GM19193 (cell line): Measurements from ENCODE around the gene KCNS3.

Experiments
- POLR2A ChIP-seq: IDR thresholded peaks from 4 replicates; pipeline ENCODE4 v1.6.1; 2011; ENCODE audit not compliant: insufficient read depth, insufficient read length; ENCODE audit errors: extremely low read depth

KCNS3 gene

DNA sequence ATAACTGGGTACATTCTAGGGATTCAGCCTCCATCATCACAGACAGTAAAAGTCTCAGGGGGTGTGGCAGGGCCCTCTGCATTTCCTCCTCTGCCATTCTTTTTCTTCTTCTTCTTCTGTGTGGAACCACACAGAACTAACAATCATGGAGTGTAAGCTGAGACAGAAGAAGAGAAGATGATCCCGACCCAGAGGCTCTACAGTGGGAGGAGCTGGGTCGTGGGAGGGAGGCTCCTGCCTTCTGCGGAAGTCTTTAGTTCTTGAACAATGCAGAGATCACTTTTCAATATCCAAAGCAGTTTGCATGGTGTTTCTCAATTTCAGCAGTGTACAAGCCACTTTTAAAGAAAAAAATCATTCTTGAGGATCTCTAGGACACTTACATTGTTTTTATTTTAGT, 80.9 kb downstream of the KCNS3 start:
- TF ChIP-seq POLR2A = no peak

DNA sequence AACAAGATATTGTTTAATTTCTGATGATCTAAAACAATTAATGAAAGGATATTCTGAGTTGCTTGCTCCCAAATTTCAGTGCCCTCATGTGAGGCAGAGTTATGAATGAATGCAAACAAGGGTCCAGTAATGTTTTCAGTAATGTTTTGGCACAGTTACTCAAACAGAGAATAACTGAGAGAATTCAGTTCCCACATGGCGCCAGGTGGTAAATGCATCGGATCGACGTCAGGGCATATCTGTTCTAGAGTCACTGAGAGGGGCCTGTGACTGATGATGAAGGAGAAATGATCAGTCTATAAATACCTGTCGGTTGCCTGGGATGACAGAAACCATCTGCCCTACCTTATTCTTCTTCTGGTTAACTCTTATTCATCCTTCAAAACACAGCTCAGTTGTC, 81.4 kb downstream of the KCNS3 start:
- TF ChIP-seq POLR2A = no peak

DNA sequence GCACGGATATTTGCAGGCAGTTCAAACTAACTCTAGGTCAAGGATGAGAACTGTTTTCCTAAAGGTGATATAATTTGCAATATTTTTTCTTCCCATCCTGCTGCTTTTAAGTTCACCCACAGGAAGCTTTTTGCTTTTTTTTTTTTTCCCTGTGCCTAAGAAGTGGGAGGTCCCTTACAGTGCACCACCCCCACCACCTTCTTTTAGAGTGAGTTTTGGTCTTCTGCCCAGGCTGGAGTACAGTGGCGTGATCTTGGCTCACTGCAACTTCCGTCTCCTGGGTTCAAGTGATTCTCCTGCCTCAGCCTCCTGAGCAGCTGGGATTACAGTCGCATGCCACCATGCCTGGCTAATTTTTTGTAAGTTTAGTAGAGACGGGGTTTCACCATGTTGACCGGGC, 82.5 kb downstream of the KCNS3 start:
- no peak for TF ChIP-seq POLR2A

DNA sequence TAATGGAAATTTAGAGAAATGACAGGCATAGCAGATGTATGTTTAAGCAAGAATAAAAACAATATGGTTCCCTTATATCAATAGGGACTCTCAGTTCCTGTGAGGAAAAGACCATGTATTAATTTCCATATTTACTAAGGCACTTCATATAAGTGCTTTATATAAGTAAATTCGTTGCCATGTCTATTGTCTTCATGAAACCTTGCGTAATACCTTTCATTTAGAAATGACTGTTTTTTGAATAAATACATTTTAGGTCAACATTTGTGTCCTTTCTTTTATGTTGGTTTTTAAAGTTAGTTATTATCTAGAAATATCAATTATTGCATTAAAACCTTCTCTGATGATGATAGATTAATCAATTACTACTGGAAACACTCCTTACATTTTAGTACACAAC, 83.3 kb downstream of the KCNS3 start:
- no peak for TF ChIP-seq POLR2A

DNA sequence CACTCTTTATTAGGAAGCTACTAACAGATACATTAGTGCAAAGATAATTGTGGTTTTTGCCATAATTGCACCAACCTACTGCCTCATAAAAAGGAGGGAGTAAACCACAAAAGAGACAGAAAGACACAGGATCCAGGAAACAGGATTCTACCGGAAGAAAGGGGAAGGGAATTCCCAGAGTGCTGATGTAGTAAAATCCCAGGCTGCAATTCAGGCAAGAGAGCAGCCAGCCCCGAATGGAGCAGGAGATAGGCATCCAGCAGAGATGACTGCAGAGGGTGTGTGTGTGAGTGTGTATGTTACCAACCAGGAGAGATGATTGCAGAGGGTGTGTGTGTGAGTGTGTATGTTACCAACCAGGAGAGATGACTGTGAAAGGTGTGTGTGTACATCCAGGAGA, 84.4 kb downstream of the KCNS3 start:
- no peak for TF ChIP-seq POLR2A

DNA sequence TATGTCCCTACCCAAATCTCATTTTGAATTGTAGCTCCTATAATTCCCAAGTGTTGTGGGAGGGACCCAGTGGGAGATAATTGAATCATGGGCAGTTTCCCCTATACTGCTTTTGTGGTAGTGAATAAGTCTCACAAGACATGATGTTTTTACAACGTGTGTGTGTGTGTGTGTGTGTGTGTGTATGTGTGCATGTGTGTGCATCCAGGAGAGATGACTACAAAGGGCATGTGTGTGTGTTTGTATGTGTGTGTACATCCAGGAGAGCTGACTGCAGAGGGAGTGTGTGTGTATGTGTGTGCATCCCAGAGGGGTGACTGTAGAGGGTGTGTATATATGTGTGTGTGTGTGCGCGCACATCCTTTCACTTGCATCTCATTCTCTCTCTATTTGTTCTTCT, 86.7 kb downstream of the KCNS3 start:
- no peak for TF ChIP-seq POLR2A

DNA sequence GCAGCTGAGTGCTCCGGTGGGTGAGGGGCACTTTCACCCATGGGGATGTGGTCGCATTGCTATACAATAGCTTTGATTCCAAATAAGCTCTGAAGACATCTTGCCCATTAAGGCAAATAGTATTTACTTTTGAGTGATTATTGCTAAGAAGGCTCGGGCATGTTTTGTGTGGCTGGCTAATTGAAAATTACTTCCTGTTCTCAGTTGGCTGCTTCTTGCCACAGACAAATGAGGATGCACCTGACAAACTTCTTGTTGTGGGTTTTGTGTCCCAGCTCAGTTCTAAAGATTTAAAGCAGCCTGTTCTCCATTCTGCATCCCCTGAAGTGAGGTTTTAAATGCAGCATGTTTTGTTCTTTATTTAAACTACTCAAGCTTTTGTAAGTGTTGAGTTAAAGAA, 88.3 kb downstream of the KCNS3 start:
- TF ChIP-seq POLR2A = no peak

DNA sequence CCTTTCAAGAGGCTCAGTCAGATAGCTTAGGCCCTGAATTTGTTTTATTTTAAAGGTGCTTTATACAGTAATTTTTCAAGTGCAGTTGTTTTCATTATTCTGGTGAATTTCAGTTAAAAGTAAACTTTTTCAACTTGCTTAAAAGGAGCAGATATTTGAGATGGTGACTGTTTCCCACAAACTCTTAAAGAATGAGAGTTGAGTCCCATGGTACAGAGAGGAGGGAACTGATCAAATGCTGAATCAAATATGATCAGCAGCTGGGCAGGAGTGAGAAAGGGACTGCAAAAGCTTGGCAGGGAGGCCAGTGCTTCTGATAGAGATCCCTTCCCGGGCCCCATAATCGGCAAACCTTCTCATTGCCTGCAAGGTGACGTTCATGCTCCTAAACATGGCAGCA, 91.2 kb downstream of the KCNS3 start:
- no peak for TF ChIP-seq POLR2A

DNA sequence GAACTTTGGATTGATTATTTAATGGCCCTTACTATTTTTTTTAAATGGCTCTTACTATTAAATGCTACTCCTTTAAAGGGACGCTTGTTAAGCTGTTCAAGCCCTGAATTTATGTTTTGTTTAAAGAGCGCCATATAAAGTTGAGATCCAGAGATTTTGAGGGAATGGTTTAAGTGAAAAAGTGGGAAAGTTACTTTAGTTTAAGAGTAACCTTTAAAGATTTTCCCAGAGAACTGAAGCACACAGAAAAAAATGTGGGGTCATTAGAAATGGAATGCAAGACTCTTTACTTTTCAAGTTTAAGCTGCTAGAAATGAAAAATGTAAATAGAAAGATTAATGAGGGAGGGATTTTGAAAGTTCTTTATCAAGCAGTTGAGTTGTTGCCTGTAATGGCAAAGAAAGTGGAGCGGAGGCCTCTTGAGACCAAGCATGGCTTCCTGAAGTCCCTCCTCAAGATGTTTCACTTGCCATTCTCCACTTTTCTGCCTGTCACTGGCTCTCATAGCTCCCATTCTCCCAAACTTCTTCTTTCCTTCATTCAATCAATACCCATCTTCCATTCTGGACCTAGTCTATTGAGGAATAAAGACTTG, 93.2 kb downstream of the KCNS3 start:
- no peak for TF ChIP-seq POLR2A

DNA sequence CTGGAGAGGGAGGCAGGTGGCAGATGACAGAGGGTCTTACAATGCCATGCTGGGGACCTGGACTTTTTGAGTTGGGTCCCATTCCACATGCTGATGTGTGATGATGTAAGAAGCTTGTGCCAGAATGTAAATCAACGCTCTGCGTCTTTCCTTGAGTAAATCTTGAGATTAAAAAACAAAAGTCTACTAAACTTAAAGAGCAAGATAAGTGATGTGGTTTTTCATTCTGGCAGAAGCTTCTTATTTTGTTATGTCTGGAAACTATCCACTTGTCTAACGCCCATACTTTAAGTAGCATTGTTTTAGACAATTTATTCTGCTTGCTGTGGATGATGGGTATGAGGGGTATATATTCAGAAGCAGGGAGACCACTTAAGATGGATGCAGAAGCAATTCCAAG, 94.5 kb downstream of the KCNS3 start:
- no peak for TF ChIP-seq POLR2A

DNA sequence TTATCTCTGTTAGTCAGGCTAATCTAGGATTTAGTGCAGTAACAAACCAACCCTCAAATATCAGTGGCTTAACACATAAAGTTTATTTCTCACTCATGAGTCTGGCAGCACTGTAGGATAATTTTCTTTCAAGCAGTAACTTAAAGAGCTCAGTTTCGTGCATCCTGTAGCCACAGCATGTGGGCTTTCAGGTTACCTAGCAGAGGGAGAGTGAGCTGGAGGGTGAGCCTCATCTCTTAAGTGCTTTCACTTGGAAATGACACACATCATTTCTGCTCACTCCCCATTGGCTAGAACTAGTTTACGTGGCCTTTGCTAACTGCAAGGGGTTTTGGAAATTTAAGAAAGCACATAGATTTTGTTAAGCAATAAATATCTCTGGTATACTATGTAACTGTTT, 96.9 kb downstream of the KCNS3 start:
- TF ChIP-seq POLR2A = no peak

DNA sequence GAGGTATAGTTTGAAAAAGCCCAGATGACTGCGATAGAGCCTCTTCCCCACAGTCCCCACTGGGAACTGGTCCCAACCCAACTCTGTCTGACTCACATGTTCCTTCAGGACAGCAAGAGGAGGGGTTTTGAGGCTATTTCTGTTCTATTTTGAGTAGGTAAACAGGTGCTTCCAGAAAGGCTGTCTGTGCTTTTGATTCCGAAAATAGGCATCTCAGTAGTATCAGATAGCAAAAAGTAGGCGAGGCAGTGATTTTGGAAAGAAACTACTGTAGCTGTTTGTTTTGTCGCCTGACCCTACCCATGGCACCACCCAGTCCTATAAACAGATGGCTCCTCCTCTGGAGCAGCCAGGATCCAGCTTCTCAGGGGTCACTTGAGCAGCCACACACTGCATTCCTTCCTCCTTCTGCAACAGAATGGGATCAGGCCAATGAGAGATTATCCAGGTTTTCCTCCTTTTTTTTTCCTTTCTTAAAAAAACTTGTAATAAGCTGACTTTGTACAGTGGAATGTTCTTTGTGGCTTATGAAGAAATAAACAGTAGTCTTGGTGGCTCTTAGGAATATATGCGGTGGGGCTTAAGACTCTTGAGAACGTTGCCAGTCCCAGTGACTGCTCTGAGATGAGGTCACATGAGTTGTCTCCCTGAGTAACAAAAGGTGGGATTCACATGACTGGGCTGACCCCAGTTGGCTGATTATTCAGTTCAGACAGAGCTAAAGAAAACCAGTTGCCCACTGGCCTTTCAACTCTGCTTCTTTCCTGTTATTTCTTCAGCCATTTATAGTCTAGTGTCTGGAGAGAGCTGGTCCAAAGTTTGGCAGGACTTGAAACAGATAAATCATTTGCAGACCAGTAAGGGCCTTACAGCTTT, 98.6 kb downstream of the KCNS3 start:
- TF ChIP-seq POLR2A = no peak

DNA sequence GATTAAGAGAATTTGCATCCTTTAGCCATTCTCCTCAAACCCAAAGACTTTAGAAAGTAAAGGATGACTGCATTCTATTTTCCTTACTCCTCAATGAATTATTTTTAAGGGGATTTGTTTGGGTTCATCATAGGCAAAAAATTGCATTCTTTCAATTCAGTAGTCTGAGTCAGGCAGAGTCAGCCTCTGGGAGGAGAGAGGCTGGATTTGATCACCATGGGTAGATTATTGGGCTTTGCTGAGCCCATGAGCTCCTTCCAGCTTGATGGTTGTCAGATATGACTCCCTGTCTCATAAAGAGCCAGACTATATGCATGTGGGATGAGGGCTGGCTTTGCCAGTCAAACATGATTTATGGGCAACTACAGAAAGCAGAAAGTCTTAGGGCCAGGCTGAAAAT, 101.2 kb downstream of the KCNS3 start:
- no peak for TF ChIP-seq POLR2A

DNA sequence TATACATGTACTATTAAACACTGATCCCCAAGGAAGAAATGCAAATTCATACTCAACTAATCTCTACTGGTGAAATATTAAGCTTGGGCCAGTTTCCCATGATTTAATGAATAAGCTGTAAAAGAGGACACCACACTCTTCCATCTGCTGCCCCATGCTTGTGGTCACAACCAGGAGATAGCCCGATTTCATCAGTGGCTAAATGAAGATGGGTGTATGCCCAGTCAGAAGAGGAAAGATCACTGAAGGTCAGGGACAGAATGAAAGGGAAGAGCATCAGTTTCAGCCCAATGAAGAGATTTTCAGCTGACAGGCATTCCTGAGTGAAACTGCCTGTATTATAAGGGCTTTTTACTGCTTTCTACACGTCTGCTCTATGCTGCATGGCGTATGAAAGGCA, 103.5 kb downstream of the KCNS3 start:
- TF ChIP-seq POLR2A = no peak
